ENCODE measurements around the gene SRMS. TPM values are rescaled to one million over a fixed set of nuclear protein-coding genes. Genes with fewer than 3 reads are reported as not detected.

The SRMS gene
- total RNA-seq, 1 donor from 2014 or later: not detected

DNA sequence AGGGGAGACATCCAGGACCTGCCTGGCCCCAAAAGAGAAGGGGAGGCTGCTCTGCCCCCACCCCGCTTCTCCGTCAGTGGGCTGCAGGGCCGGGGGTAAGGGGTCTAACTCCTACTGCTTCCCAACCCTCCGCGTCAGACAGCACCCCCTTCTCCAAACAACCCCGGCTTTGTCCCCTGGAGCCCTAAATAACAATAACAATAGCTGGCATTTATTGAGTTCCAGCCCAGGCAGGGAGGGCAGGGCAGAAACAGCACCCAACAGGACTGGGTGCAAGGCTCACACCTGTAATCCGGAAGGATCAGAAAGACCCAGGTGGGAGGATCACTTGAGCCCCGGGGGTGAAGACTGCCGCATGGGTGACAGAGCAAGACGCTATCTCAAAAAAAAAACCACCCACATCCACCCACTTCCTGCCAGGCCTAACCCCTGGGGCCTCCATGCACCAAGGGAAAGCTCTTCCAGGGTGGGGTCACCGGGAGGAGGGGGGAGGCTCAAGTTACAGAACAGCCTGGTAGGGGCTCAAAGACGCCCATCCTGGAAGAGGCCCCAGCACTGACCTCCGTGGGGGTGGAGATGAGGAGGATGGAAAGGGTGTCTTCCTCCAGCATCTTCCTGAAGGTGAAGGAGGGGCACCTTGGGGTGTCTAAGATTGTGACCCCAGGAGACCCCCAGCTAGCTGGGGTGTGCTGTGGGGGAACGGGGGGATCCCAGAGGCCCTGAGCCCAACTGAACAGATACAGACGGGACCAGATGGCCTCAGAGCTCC lies 5.1 kb upstream of the SRMS start:
- Histone ChIP-seq H3K27me3 (ENCODE audit: control insufficient read depth in 3 of 3, insufficient read depth in 3 of 3, low read length in 3 of 3) (peaks cover 43 to 50% (median 44%) of the 10 kb centered on the region in 3 donors), H3K36me3 (ENCODE audit: control insufficient read depth in 3 of 3, insufficient read depth in 3 of 3, low read length in 3 of 3) (no peaks in the 10 kb centered on the region), H3K9me3 (ENCODE audit: control insufficient read depth in 3 of 3, low read length in 3 of 3) (no peaks in the 10 kb centered on the region), H3K4me3 (ENCODE audit: low read length in 3 of 3) (no peak overlapping the region), H3K9ac (ENCODE audit: low read depth in 1 of 3, low read length in 3 of 3) (no peak overlapping the region), H3K27ac (ENCODE audit: low read depth, low read length) (no peak overlapping the region), H3K4me1 (ENCODE audit: control insufficient read depth in 3 of 3, insufficient read depth in 3 of 3, low read length in 3 of 3) (no peaks in the 10 kb centered on the region)

GRCh38 chr20:63551068-63551467 lies 3.5 kb upstream of the SRMS start:
- Histone ChIP-seq H3K27ac (ENCODE audit: low read depth, low read length) (no peak overlapping the region), H3K4me1 (ENCODE audit: control insufficient read depth in 3 of 3, insufficient read depth in 3 of 3, low read length in 3 of 3) (no peaks in the 10 kb centered on the region), H3K9me3 (ENCODE audit: control insufficient read depth in 3 of 3, low read length in 3 of 3) (no peaks in the 10 kb centered on the region), H3K36me3 (ENCODE audit: control insufficient read depth in 3 of 3, insufficient read depth in 3 of 3, low read length in 3 of 3) (no peaks in the 10 kb centered on the region), H3K27me3 (ENCODE audit: control insufficient read depth in 3 of 3, insufficient read depth in 3 of 3, low read length in 3 of 3) (peaks cover 53 to 60% (median 56%) of the 10 kb centered on the region in 3 donors), H3K4me3 (ENCODE audit: low read length in 3 of 3) (no peak overlapping the region), H3K9ac (ENCODE audit: low read depth in 1 of 3, low read length in 3 of 3) (no peak overlapping the region)

DNA sequence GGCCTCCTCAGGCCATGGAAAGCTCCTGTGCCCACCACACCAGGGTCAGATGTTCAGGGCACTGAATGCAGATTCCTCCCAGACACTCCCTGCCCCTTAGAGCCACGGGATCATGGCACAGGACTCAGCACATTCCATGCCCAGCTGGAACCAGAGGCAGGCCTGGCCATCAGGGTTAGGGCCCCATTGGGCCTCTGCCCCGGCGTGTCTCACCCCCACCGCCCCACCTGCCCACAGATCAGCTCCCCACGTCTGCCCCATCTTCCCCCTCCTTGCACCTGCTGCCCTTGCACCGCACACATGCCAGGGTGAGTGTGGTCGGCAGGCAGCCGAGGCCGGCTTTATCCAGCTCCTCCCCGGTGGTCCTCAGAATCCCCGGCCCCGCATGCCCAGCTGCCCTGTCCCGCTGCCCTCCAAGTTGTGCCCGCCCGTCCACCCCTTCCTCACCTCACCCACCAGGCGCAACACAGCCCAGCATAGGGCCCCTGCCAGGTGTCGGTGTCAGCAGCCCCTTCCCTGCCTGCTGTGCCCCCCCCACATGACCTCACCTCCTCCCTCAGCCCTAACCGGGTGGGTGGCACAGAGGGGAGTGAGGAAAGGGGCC lies 2.2 kb upstream of the SRMS start:
- Histone ChIP-seq H3K4me1 (ENCODE audit: control insufficient read depth in 3 of 3, insufficient read depth in 3 of 3, low read length in 3 of 3) (no peaks in the 10 kb centered on the region), H3K9ac (ENCODE audit: low read depth in 1 of 3, low read length in 3 of 3) (no peak overlapping the region), H3K36me3 (ENCODE audit: control insufficient read depth in 3 of 3, insufficient read depth in 3 of 3, low read length in 3 of 3) (no peaks in the 10 kb centered on the region), H3K27ac (ENCODE audit: low read depth, low read length) (no peak overlapping the region), H3K27me3 (ENCODE audit: control insufficient read depth in 3 of 3, insufficient read depth in 3 of 3, low read length in 3 of 3) (peaks cover 62 to 63% (median 62%) of the 10 kb centered on the region in 3 donors), H3K9me3 (ENCODE audit: control insufficient read depth in 3 of 3, low read length in 3 of 3) (no peaks in the 10 kb centered on the region), H3K4me3 (ENCODE audit: low read length in 3 of 3) (no peak overlapping the region)

DNA sequence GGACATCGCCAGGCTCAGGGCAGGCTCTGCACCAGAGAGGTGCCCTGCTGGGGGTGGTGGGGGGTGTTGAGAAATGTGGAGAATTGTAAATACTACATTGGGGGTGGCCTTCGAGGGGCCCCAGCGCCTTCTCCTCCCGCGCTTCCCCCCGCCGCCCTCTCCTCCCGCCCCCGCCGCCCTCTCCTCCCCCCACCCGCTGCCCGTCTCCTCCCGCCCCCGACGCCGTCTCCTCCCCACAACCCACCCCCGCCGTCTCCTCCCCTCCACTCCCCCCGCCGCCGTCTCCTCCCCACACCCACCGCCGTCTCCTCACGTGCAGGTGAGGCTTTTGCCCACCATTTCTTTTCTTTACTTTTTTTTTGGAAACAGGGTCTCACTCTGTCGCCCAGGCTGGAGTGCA lies 1.5 kb upstream of the SRMS start:
- Histone ChIP-seq H3K4me3 (ENCODE audit: low read length in 3 of 3) (no peak overlapping the region), H3K27me3 (ENCODE audit: control insufficient read depth in 3 of 3, insufficient read depth in 3 of 3, low read length in 3 of 3) (peaks cover 56 to 66% (median 62%) of the 10 kb centered on the region in 3 donors)

GRCh38 chr20:63548542-63548941 lies 993 bp upstream of the SRMS start:
- no peak overlapping the region for H3K4me3 ChIP-seq (ENCODE audit: low read length in 3 of 3)
- H3K9ac ChIP-seq (ENCODE audit: low read depth in 1 of 3, low read length in 3 of 3): no peak overlapping the region
- H3K36me3 ChIP-seq (ENCODE audit: control insufficient read depth in 3 of 3, insufficient read depth in 3 of 3, low read length in 3 of 3): no peaks in the 10 kb centered on the region
- H3K27me3 ChIP-seq (ENCODE audit: control insufficient read depth in 3 of 3, insufficient read depth in 3 of 3, low read length in 3 of 3): peaks cover 56 to 68% (median 62%) of the 10 kb centered on the region in 3 donors
- H3K4me1 ChIP-seq (ENCODE audit: control insufficient read depth in 3 of 3, insufficient read depth in 3 of 3, low read length in 3 of 3): no peaks in the 10 kb centered on the region
- H3K9me3 ChIP-seq (ENCODE audit: control insufficient read depth in 3 of 3, low read length in 3 of 3): no peaks in the 10 kb centered on the region
- no peak overlapping the region for H3K27ac ChIP-seq (ENCODE audit: low read depth, low read length)

More for the DNA sequence above, 1.5 kb upstream of the SRMS start:
- no peaks in the 10 kb centered on the region for H3K4me1 ChIP-seq (ENCODE audit: control insufficient read depth in 3 of 3, insufficient read depth in 3 of 3, low read length in 3 of 3)
- no peaks in the 10 kb centered on the region for H3K9me3 ChIP-seq (ENCODE audit: control insufficient read depth in 3 of 3, low read length in 3 of 3)
- H3K27ac ChIP-seq (ENCODE audit: low read depth, low read length): no peak overlapping the region
- no peak overlapping the region for H3K9ac ChIP-seq (ENCODE audit: low read depth in 1 of 3, low read length in 3 of 3)
- no peaks in the 10 kb centered on the region for H3K36me3 ChIP-seq (ENCODE audit: control insufficient read depth in 3 of 3, insufficient read depth in 3 of 3, low read length in 3 of 3)

- peaks cover 45 to 65% (median 51%) of the 10 kb centered on the region in 3 donors for H3K27me3 ChIP-seq (ENCODE audit: control insufficient read depth in 3 of 3, insufficient read depth in 3 of 3, low read length in 3 of 3)
- no peak overlapping the region for H3K9ac ChIP-seq (ENCODE audit: low read depth in 1 of 3, low read length in 3 of 3)
- H3K36me3 ChIP-seq (ENCODE audit: control insufficient read depth in 3 of 3, insufficient read depth in 3 of 3, low read length in 3 of 3): no peaks in the 10 kb centered on the region
- H3K9me3 ChIP-seq (ENCODE audit: control insufficient read depth in 3 of 3, low read length in 3 of 3): no peaks in the 10 kb centered on the region
- no peak overlapping the region for H3K27ac ChIP-seq (ENCODE audit: low read depth, low read length)
- no peaks in the 10 kb centered on the region for H3K4me1 ChIP-seq (ENCODE audit: control insufficient read depth in 3 of 3, insufficient read depth in 3 of 3, low read length in 3 of 3)
- H3K4me3 ChIP-seq (ENCODE audit: low read length in 3 of 3): no peak overlapping the region
Observed at GRCh38 chr20:63546956-63547724, 409 bp downstream of the SRMS start.

- Histone ChIP-seq H3K36me3 (ENCODE audit: control insufficient read depth in 3 of 3, insufficient read depth in 3 of 3, low read length in 3 of 3) (no peaks in the 10 kb centered on the region), H3K9ac (ENCODE audit: low read depth in 1 of 3, low read length in 3 of 3) (no peak overlapping the region), H3K27ac (ENCODE audit: low read depth, low read length) (no peak overlapping the region), H3K4me3 (ENCODE audit: low read length in 3 of 3) (no peak overlapping the region), H3K9me3 (ENCODE audit: control insufficient read depth in 3 of 3, low read length in 3 of 3) (no peaks in the 10 kb centered on the region), H3K4me1 (ENCODE audit: control insufficient read depth in 3 of 3, insufficient read depth in 3 of 3, low read length in 3 of 3) (no peaks in the 10 kb centered on the region), H3K27me3 (ENCODE audit: control insufficient read depth in 3 of 3, insufficient read depth in 3 of 3, low read length in 3 of 3) (peaks cover 44 to 65% (median 48%) of the 10 kb centered on the region in 3 donors)
Observed at GRCh38 chr20:63546256-63546955, 1.1 kb downstream of the SRMS start.

GRCh38 chr20:63545814-63546213 lies 1.7 kb downstream of the SRMS start:
- H3K4me1 ChIP-seq (ENCODE audit: control insufficient read depth in 3 of 3, insufficient read depth in 3 of 3, low read length in 3 of 3): no peaks in the 10 kb centered on the region
- H3K4me3 ChIP-seq (ENCODE audit: low read length in 3 of 3): no peak overlapping the region
- no peak overlapping the region for H3K27ac ChIP-seq (ENCODE audit: low read depth, low read length)
- H3K9me3 ChIP-seq (ENCODE audit: control insufficient read depth in 3 of 3, low read length in 3 of 3): no peaks in the 10 kb centered on the region
- H3K9ac ChIP-seq (ENCODE audit: low read depth in 1 of 3, low read length in 3 of 3): no peak overlapping the region
- no peaks in the 10 kb centered on the region for H3K36me3 ChIP-seq (ENCODE audit: control insufficient read depth in 3 of 3, insufficient read depth in 3 of 3, low read length in 3 of 3)
- peaks cover 39 to 62% (median 45%) of the 10 kb centered on the region in 3 donors for H3K27me3 ChIP-seq (ENCODE audit: control insufficient read depth in 3 of 3, insufficient read depth in 3 of 3, low read length in 3 of 3)

DNA sequence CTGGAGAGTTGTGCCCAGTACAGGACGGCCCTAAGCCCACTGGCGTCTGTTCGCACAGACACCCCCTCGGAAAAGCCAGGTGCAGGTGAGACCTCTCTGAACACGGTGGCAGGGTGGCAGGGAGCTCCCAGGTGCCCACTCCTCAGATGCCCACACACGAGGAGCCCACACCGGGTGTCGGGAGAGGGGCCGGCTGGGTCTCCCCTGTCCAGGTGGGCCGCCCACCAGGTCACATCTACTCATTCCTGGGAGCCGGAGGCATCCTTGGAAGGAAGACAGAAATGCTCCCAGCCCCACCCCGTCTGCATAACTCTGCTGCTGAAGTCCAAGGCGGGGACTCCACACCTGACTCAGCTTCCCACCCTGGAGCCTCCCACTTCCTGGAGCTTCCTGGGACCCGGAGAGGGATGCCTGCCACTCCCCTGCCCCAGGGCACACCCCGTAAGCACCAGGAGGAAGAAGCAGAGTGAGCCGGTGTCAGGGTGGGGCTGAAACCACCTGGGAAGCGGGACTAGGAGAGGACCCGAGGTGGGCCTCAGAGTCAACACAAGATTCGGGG lies 2.5 kb downstream of the SRMS start:
- peaks cover 34 to 61% (median 49%) of the 10 kb centered on the region in 3 donors for H3K27me3 ChIP-seq (ENCODE audit: control insufficient read depth in 3 of 3, insufficient read depth in 3 of 3, low read length in 3 of 3)
- H3K4me1 ChIP-seq (ENCODE audit: control insufficient read depth in 3 of 3, insufficient read depth in 3 of 3, low read length in 3 of 3): no peaks in the 10 kb centered on the region
- H3K9ac ChIP-seq (ENCODE audit: low read depth in 1 of 3, low read length in 3 of 3): no peak overlapping the region
- no peak overlapping the region for H3K27ac ChIP-seq (ENCODE audit: low read depth, low read length)
- no peak overlapping the region for H3K4me3 ChIP-seq (ENCODE audit: low read length in 3 of 3)
- H3K36me3 ChIP-seq (ENCODE audit: control insufficient read depth in 3 of 3, insufficient read depth in 3 of 3, low read length in 3 of 3): no peaks in the 10 kb centered on the region
- H3K9me3 ChIP-seq (ENCODE audit: control insufficient read depth in 3 of 3, low read length in 3 of 3): no peaks in the 10 kb centered on the region
